SK-N-MC (cell line): ENCODE measurements around the gene ERCC2.
"Not testable (repeated sequence)": the region's sequence is repeated elsewhere in the genome, so short reads cannot be mapped to it uniquely, and the experiment has no call there.

Source experiments
- EZH2 ChIP-seq: fragments of 200-600 bp; sonication (generic); IDR thresholded peaks from one replicate; pipeline ENCODE4 v1.6.1; 2017; ENCODE audit warnings: antibody characterized with exemption
- POLR2AphosphoS5 ChIP-seq: IDR thresholded peaks from 2 replicates; pipeline ENCODE4 v1.6.1; 2012; ENCODE audit warnings: mild to moderate bottlenecking, low read depth, low read length, borderline replicate concordance

DNA sequence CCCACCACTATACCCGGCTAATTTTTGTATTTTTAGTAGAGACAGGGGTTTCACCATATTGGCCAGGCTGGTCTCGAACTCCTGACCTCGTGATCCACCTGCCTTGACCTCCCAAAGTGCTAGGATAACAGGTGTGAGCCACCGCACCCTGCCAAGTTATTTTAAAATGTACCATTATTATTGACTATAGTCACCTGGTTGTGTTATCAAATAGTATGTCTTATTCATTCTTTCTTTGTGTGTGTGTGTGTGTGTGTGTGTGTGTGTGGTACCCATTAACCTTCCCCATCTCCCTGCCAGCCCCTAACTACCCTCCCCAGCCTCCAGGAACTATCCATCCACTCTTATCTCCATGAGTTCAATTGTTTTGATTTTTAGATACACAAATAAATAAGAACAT, 40.0 kb upstream of the ERCC2 start:
- TF ChIP-seq EZH2, POLR2AphosphoS5: not testable (repeated sequence)
